WTC11 (cell line): ENCODE data around the gene CNN1.

ENCODE experiments used
- ATF2 ChIP-seq: sonication (generic); formaldehyde crosslinking; IDR thresholded peaks from 2 replicates; pipeline ENCODE4 v1.8.1; 2022; ENCODE audit warnings: low read depth, missing genetic modification reagents, borderline replicate concordance
- CTCF ChIP-seq: fragments of 200-600 bp; IDR thresholded peaks from 2 replicates; pipeline ENCODE4 v1.8.0; 2022; ENCODE audit warnings: antibody characterized with exemption
- ETV6 ChIP-seq: sonication (generic); formaldehyde crosslinking; IDR thresholded peaks from 2 replicates; pipeline ENCODE4 v1.8.1; 2022; ENCODE audit warnings: mild to moderate bottlenecking, missing genetic modification reagents
- GTF2I ChIP-seq: fragments of 250-450 bp; sonication (Bioruptor Pico); conservative IDR thresholded peaks from 2 replicates; pipeline ENCODE4 v1.4.0; 2021; ENCODE audit warnings: mild to moderate bottlenecking
- HMGXB4 ChIP-seq: sonication (generic); formaldehyde crosslinking; IDR thresholded peaks from 2 replicates; pipeline ENCODE4 v1.8.1; 2023; ENCODE audit warnings: mild to moderate bottlenecking, moderate library complexity, missing genetic modification reagents
- IRF1 ChIP-seq: sonication (generic); formaldehyde crosslinking; IDR thresholded peaks from 2 replicates; pipeline ENCODE4 v1.8.0; 2023; ENCODE audit warnings: missing genetic modification reagents
- KAT7 ChIP-seq: sonication (generic); formaldehyde crosslinking; IDR thresholded peaks from 2 replicates; pipeline ENCODE4 v1.8.1; 2023; ENCODE audit warnings: missing genetic modification reagents, mild to moderate bottlenecking, borderline replicate concordance
- NFYB ChIP-seq: sonication (generic); formaldehyde crosslinking; conservative IDR thresholded peaks from 2 replicates; pipeline ENCODE4 v1.8.0; 2022; ENCODE audit warnings: low read depth, missing genetic modification reagents
- USF2 ChIP-seq: sonication (generic); formaldehyde crosslinking; IDR thresholded peaks from 2 replicates; pipeline ENCODE4 v1.8.1; 2023; ENCODE audit warnings: mild to moderate bottlenecking, missing genetic modification reagents, moderate library complexity
- ZNF281 ChIP-seq: sonication (generic); formaldehyde crosslinking; IDR thresholded peaks from 2 replicates; pipeline ENCODE4 v1.8.0; 2023; ENCODE audit warnings: mild to moderate bottlenecking, missing genetic modification reagents

- TF ChIP-seq NFYB (CRISPR knock-in tag) = peak; percentile 74
- TF ChIP-seq CTCF = no peak
- 0 out of 2 replicates have a peak, but pooled peaks have one; percentile 62 for TF ChIP-seq KAT7
- TF ChIP-seq ATF2 (CRISPR knock-in tag) = no peak
- no peak for TF ChIP-seq IRF1 (CRISPR knock-in tag)
- TF ChIP-seq USF2 (CRISPR knock-in tag) = peak; percentile 28; the same call in 1 of the 2 replicates
- TF ChIP-seq GTF2I (CRISPR knock-in tag) = no peak
- peak; percentile 62; the same call in 1 of the 2 replicates for TF ChIP-seq ETV6
- TF ChIP-seq HMGXB4 (CRISPR knock-in tag) = peak; percentile 66; the same call in 1 of the 2 replicates
- no peak for TF ChIP-seq ZNF281 (CRISPR knock-in tag)
Measured at GRCh38 chr19:11528551-11529341, 9.9 kb upstream of the CNN1 start, which contains the start of gene ECSIT.
